Ammon's horn (tissue), 1 donor: Measurements from ENCODE around the gene ITGB5.
A peak's percentile ranks its signal among the peaks of the same experiment; 100 is the strongest.

Source experiments
- DNase-seq: peaks from one replicate; pipeline ENCODE4 v3.0.0-alpha.2; 2016; ENCODE audit warnings: low spot score

ITGB5 gene

GRCh38 chr3:124748560-124749198 is 138.5 kb downstream of the ITGB5 start:
- DNase-seq = no peak

GRCh38 chr3:124747111-124747981 is 139.8 kb downstream of the ITGB5 start:
- no peak for DNase-seq

GRCh38 chr3:124745756-124746155 is 141.4 kb downstream of the ITGB5 start:
- no peak for DNase-seq

- DNase-seq = no peak
These were observed 146.1 kb downstream of the ITGB5 start for GRCh38 chr3:124741027-124741426.

GRCh38 chr3:124731760-124732159 is 155.4 kb downstream of the ITGB5 start:
- DNase-seq = no peak

GRCh38 chr3:124730941-124731297 is 156.2 kb downstream of the ITGB5 start:
- DNase-seq = no peak

- peak; percentile 90 for DNase-seq
These were observed 156.8 kb downstream of the ITGB5 start, which contains the start of gene UMPS for GRCh38 chr3:124730129-124730940. TSS of gene UMPS (plus strand) at chr3:124730452. CDS start at chr3:124730472, 20 bp downstream.

- no peak for DNase-seq
These were observed 164.6 kb downstream of the ITGB5 start for GRCh38 chr3:124722589-124722988.

GRCh38 chr3:124714223-124714853 is 172.8 kb downstream of the ITGB5 start:
- DNase-seq = no peak
